Neutrophil (primary cell): ENCODE results near the gene TTC24.

Experiments
- H3K27ac ChIP-seq: fragments of 200-600 bp; sonication (generic); 2 replicates; pipeline ENCODE4 v1.5.1; 2016; ENCODE audit warnings: mild to moderate bottlenecking, moderate library complexity
- H3K27me3 ChIP-seq: fragments of 200-600 bp; sonication (generic); 2 replicates; pipeline ENCODE4 v1.6.0; 2016; ENCODE audit warnings: mild to moderate bottlenecking
- H3K36me3 ChIP-seq: fragments of 200-600 bp; sonication (generic); 2 replicates; pipeline ENCODE4 v1.5.1; 2017
- H3K4me1 ChIP-seq, 2 experiments: fragments of 200-600 bp in 1 of 2; sonication (generic) in 1 of 2; 1 replicate in 1 of 2; 2 replicates in 1 of 2; pipeline versions ENCODE4 v1.5.1 to v1.6.1; 2013 to 2016; ENCODE audit warnings: low read depth in 1 of 2, low read length in 1 of 2, mild to moderate bottlenecking in 1 of 2, moderate library complexity in 1 of 2; ENCODE audit not compliant: control insufficient read depth in 1 of 2, insufficient read depth in 1 of 2
- H3K4me3 ChIP-seq, 2 experiments: fragments of 200-600 bp in 1 of 2; sonication (generic) in 1 of 2; 1 replicate in 1 of 2; 2 replicates in 1 of 2; pipeline ENCODE4 v1.5.1; 2013 to 2016; ENCODE audit warnings: low read depth in 1 of 2, low read length in 1 of 2, mild to moderate bottlenecking in 1 of 2, moderate library complexity in 1 of 2
- H3K9me3 ChIP-seq: fragments of 200-600 bp; sonication (generic); 2 replicates; pipeline ENCODE4 v1.5.1; 2016
- TF ChIP-seq, protein P1 (sequence below): fragments of 200-600 bp; sonication (generic); IDR thresholded peaks from 2 replicates; pipeline ENCODE4 v1.5.1; 2016; ENCODE audit warnings: antibody characterized with exemption

Gene TTC24

DNA sequence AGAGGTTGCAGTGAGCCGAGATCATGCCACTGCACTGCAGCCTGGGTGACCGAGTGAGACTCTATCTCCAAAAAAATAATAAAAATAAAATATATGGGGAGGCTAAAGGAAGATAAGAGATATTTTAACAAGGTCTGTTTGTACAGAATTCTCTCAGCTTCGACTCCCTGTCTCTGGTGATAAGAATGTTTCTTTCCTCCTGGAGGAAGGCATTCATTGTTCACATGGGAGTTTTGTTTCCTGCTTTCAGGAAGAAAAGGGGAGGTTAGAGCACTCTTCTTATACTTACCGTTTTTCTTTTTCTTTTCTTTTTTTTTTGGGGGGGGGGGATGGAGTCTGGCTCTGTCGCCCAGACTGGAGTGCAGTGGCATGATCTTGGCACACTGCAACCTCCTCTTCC, 10.0 kb downstream of the TTC24 start:
- Histone ChIP-seq H3K4me1 (peaks cover 11 to 12% of the 10 kb centered on the region in 2 experiments), H3K27ac (no peak overlapping the region), H3K36me3 (no peaks in the 10 kb centered on the region), H3K4me3 (no peak overlapping the region), H3K27me3 (no peaks in the 10 kb centered on the region), H3K9me3 (no peaks in the 10 kb centered on the region)
- TF ChIP-seq, protein P1, sequence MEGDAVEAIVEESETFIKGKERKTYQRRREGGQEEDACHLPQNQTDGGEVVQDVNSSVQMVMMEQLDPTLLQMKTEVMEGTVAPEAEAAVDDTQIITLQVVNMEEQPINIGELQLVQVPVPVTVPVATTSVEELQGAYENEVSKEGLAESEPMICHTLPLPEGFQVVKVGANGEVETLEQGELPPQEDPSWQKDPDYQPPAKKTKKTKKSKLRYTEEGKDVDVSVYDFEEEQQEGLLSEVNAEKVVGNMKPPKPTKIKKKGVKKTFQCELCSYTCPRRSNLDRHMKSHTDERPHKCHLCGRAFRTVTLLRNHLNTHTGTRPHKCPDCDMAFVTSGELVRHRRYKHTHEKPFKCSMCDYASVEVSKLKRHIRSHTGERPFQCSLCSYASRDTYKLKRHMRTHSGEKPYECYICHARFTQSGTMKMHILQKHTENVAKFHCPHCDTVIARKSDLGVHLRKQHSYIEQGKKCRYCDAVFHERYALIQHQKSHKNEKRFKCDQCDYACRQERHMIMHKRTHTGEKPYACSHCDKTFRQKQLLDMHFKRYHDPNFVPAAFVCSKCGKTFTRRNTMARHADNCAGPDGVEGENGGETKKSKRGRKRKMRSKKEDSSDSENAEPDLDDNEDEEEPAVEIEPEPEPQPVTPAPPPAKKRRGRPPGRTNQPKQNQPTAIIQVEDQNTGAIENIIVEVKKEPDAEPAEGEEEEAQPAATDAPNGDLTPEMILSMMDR, result no peak

- Histone ChIP-seq H3K4me1 (peaks cover 11 to 12% of the 10 kb centered on the region in 2 experiments), H3K4me3 (peak overlapping the region in 1 of 2 experiments; percentile 76), H3K27me3 (no peaks in the 10 kb centered on the region), H3K27ac (peak overlapping the region; percentile 70), H3K9me3 (no peaks in the 10 kb centered on the region), H3K36me3 (no peaks in the 10 kb centered on the region)
- TF ChIP-seq, protein P1, result no peak
Measured at GRCh38 chr1:156590326-156591180, 11.0 kb downstream of the TTC24 start.

GRCh38 chr1:156591181-156591431, 11.6 kb downstream of the TTC24 start:
- Histone ChIP-seq H3K27ac (peak overlapping the region; percentile 70), H3K9me3 (no peaks in the 10 kb centered on the region), H3K36me3 (no peaks in the 10 kb centered on the region), H3K4me3 (peak overlapping the region; percentile 70 to 76), H3K27me3 (no peaks in the 10 kb centered on the region), H3K4me1 (peaks cover 11 to 12% of the 10 kb centered on the region in 2 experiments)
- TF ChIP-seq, protein P1, result no peak

DNA sequence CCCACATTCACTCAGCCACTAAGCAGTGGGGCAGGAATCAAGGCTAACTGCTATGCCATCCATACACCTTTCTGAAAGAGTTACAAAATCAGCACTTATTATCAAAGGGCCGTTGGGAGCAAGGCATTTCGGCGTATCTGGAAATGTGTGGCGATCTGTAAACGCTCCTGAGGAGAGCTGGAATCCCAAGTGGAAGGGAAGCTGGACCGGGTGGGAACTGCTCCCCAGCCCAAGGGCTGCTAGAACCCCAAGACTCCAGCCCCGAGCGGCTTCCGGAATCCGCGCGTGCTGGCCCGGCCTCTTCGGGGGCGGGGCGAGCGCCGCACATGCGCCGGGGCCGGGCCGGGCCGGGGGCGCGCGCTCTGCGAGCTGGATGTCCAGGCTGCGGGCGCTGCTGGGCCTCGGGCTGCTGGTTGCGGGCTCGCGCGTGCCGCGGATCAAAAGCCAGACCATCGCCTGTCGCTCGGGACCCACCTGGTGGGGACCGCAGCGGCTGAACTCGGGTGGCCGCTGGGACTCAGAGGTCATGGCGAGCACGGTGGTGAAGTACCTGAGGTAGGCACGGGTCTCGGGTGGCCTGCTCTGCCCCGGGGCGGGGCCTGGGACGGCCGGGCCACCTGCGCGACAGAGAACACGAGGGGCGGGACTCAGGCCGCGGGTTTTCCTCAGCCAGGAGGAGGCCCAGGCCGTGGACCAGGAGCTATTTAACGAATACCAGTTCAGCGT, 12.1 kb downstream of the TTC24 start, which contains the start of gene NAXE:
TSS of gene NAXE (plus strand) at position 345 of the 726 bp plus-strand sequence. CDS start at position 374, 29 bp downstream.
- H3K36me3 ChIP-seq, result no peaks in the 10 kb centered on the region
- H3K9me3 ChIP-seq, result no peaks in the 10 kb centered on the region
- H3K4me1 ChIP-seq, result peaks cover 11 to 12% of the 10 kb centered on the region in 2 experiments
- TF ChIP-seq, protein P1, result peak; percentile 15
- H3K27me3 ChIP-seq, result no peaks in the 10 kb centered on the region
- H3K4me3 ChIP-seq, result peak within 1 kb of the TSS; percentile 70 to 76
- peak within 1 kb of the TSS; percentile 70 for H3K27ac ChIP-seq

DNA sequence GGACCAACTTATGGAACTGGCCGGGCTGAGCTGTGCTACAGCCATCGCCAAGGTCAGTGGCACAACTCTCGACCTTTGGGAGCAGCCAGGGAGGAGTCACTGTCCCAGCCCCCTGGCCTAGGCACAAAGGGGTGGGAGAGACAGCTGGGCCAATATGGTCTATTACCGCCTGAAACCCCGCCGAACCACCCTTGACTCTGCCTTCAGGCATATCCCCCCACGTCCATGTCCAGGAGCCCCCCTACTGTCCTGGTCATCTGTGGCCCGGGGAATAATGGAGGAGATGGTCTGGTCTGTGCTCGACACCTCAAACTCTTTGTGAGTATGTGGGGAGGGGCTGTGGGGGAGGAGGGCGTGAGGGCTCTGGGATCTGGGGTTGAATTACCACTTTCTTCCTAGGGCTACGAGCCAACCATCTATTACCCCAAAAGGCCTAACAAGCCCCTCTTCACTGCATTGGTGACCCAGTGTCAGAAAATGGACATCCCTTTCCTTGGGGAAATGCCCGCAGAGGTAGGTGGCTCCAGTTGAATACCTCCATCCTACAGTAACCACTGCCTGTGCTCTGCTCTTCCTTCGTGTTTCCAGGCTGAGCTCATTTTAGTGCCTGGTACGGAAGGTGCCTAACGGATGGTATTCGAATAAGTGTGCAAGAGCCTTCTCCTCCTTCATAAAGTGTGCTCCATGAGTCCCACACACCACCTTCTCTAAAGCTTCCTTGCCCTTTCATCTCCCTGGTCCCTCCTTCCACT, 12.8 kb downstream of the TTC24 start:
- no peaks in the 10 kb centered on the region for H3K27me3 ChIP-seq
- no peaks in the 10 kb centered on the region for H3K9me3 ChIP-seq
- TF ChIP-seq, protein P1, result no peak
- H3K36me3 ChIP-seq, result no peaks in the 10 kb centered on the region
- peaks cover 11 to 12% of the 10 kb centered on the region in 2 experiments for H3K4me1 ChIP-seq
- H3K4me3 ChIP-seq, result peak overlapping the region; percentile 70 to 76
- H3K27ac ChIP-seq, result peak overlapping the region; percentile 70
